ENCODE measurements around the gene AGBL4.

Gene AGBL4

DNA sequence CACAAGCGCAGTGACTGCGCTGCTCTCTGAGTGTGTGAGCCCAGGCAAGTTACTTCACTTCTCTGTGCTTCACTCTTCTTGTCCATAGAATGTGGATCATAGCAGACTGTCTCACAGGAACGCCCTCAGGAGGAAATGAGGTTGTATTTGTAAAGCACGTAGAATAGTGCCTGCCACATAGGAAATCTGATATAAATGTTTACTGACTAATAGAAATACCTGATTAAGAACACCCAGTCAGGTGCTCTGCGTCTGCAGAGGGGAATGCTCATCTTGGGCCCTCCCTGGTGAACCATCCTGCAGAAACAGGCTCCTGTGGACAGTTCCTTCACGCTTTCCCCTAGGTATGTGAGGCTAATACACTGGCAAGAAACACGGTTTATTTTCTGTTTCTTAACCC lies 1347.4 kb downstream of the AGBL4 start:
- no peak overlapping the region for H3K27ac ChIP-seq (ENCODE audit: low read depth, low read length, poor library complexity, severe bottlenecking)
- H4K20me1 ChIP-seq (ENCODE audit: insufficient read depth, low read length) = no peaks in the 10 kb centered on the region
- no peaks in the 10 kb centered on the region; the same call in 1 of the 2 replicates for H3K27me3 ChIP-seq (ENCODE audit: insufficient read depth, low read length)
- H3K9me3 ChIP-seq (ENCODE audit: low read length) = no peaks in the 10 kb centered on the region
- H3F3A ChIP-seq (ENCODE audit: insufficient read depth, low read length) = no peaks in the 10 kb centered on the region
- TF ChIP-seq EZH2 (IDR thresholded peaks at IDR 0.05; ENCODE audit: borderline replicate concordance, low read length) = no peak
- no peak for TF ChIP-seq CTCF (IDR thresholded peaks at IDR 0.05; ENCODE audit: low read length)
- no peaks in the 10 kb centered on the region for H3K4me1 ChIP-seq (ENCODE audit: insufficient read depth, low read length, severe bottlenecking)
- no peak overlapping the region for H3K4me3 ChIP-seq (ENCODE audit: low read depth, low read length, poor library complexity, severe bottlenecking)
- no peak overlapping the region for H3K9ac ChIP-seq (ENCODE audit: low read length)
- no peaks in the 10 kb centered on the region for H3K36me3 ChIP-seq (ENCODE audit: insufficient read depth, low read length)
- no peaks in the 10 kb centered on the region for H3K9me2 ChIP-seq (ENCODE audit: low read depth, low read length)
- H3K79me2 ChIP-seq (ENCODE audit: insufficient read depth, low read length) = no peaks in the 10 kb centered on the region
- H2AFZ ChIP-seq (ENCODE audit: low read length) = no peak overlapping the region
- H3K4me2 ChIP-seq (ENCODE audit: low read length) = no peak overlapping the region

DNA sequence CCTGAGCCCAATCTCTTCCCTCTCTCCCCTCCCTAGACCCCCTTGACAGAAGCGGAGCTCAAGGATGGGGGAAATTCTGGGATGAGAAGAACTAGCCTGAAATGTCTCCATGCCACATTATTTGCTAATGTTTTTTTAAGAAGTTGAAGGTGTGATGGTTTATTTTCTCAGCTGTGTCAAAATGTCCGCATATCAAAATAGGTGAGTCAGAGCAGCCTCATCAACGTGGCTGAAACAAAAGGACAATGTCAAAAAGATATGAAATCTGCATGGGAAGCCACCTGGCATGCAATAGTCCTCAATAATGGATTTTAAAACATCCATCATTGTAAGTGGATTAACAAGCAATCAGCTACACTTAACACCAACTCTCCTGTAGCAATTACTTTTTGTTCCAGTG lies 1348.5 kb downstream of the AGBL4 start:
- no peak overlapping the region for H2AFZ ChIP-seq (ENCODE audit: low read length)
- no peak overlapping the region for H3K4me3 ChIP-seq (ENCODE audit: low read depth, low read length, poor library complexity, severe bottlenecking)
- no peaks in the 10 kb centered on the region for H3K9me3 ChIP-seq (ENCODE audit: low read length)

GRCh38 chr1:48674641-48675040 lies 1349.1 kb downstream of the AGBL4 start:
- no peak overlapping the region for H3K4me2 ChIP-seq (ENCODE audit: low read length)
- H3K27ac ChIP-seq (ENCODE audit: low read depth, low read length, poor library complexity, severe bottlenecking) = no peak overlapping the region
- H2AFZ ChIP-seq (ENCODE audit: low read length) = no peak overlapping the region
- H3K27me3 ChIP-seq (ENCODE audit: insufficient read depth, low read length) = no peaks in the 10 kb centered on the region; the same call in 1 of the 2 replicates
- H3K9me2 ChIP-seq (ENCODE audit: low read depth, low read length) = no peaks in the 10 kb centered on the region
- no peaks in the 10 kb centered on the region for H3K4me1 ChIP-seq (ENCODE audit: insufficient read depth, low read length, severe bottlenecking)
- H4K20me1 ChIP-seq (ENCODE audit: insufficient read depth, low read length) = no peaks in the 10 kb centered on the region
- TF ChIP-seq CTCF (IDR thresholded peaks at IDR 0.05; ENCODE audit: low read length) = no peak
- no peak for TF ChIP-seq EZH2 (IDR thresholded peaks at IDR 0.05; ENCODE audit: borderline replicate concordance, low read length)
- no peak overlapping the region for H3K4me3 ChIP-seq (ENCODE audit: low read depth, low read length, poor library complexity, severe bottlenecking)
- H3F3A ChIP-seq (ENCODE audit: insufficient read depth, low read length) = no peaks in the 10 kb centered on the region
- no peaks in the 10 kb centered on the region for H3K79me2 ChIP-seq (ENCODE audit: insufficient read depth, low read length)
- H3K36me3 ChIP-seq (ENCODE audit: insufficient read depth, low read length) = no peaks in the 10 kb centered on the region
- H3K9ac ChIP-seq (ENCODE audit: low read length) = no peak overlapping the region
- H3K9me3 ChIP-seq (ENCODE audit: low read length) = no peaks in the 10 kb centered on the region

More for the DNA sequence above, 1348.5 kb downstream of the AGBL4 start:
- no peaks in the 10 kb centered on the region for H4K20me1 ChIP-seq (ENCODE audit: insufficient read depth, low read length)
- no peak for TF ChIP-seq EZH2 (IDR thresholded peaks at IDR 0.05; ENCODE audit: borderline replicate concordance, low read length)
- no peak for TF ChIP-seq CTCF (IDR thresholded peaks at IDR 0.05; ENCODE audit: low read length)
- no peaks in the 10 kb centered on the region for H3K36me3 ChIP-seq (ENCODE audit: insufficient read depth, low read length)
- H3K4me2 ChIP-seq (ENCODE audit: low read length) = no peak overlapping the region
- H3F3A ChIP-seq (ENCODE audit: insufficient read depth, low read length) = no peaks in the 10 kb centered on the region
- no peaks in the 10 kb centered on the region for H3K9me2 ChIP-seq (ENCODE audit: low read depth, low read length)
- H3K27ac ChIP-seq (ENCODE audit: low read depth, low read length, poor library complexity, severe bottlenecking) = no peak overlapping the region
- H3K79me2 ChIP-seq (ENCODE audit: insufficient read depth, low read length) = no peaks in the 10 kb centered on the region
- H3K27me3 ChIP-seq (ENCODE audit: insufficient read depth, low read length) = no peaks in the 10 kb centered on the region; the same call in 1 of the 2 replicates
- no peak overlapping the region for H3K9ac ChIP-seq (ENCODE audit: low read length)
- H3K4me1 ChIP-seq (ENCODE audit: insufficient read depth, low read length, severe bottlenecking) = no peaks in the 10 kb centered on the region

Data from OCI-LY1 (cell line).